ENCODE data around the gene EPB41. TPM values are rescaled to one million over a fixed set of nuclear protein-coding genes. Genes with fewer than 3 reads are reported as not detected.
A peak's percentile ranks its signal among the peaks of the same experiment; 100 is the strongest.

The EPB41 gene
- total and polyA plus RNA-seq, 9 donors = 11.2 to 56.4 (median 29.9) TPM

- TF ChIP-seq CTCF (IDR thresholded peaks at IDR 0.05) (no peak), POLR2A (IDR thresholded peaks at IDR 0.05) (no peak), EP300 (IDR thresholded peaks at IDR 0.05) (no peak)
- Histone ChIP-seq H3K9me3 (no peaks in the 10 kb centered on the region), H3K4me1 (ENCODE audit: insufficient read depth) (peaks cover 3% of the 10 kb centered on the region), H3K36me3 (no peaks in the 10 kb centered on the region), H3K27ac (no peak overlapping the region), H3K4me3 (no peak overlapping the region), H3K27me3 (no peaks in the 10 kb centered on the region)
- intact Hi-C loops (cut with DNase I) = loop anchor here in 1 of 4 donors (10.0 kb wide), 1 partner anchor 58 kb away; no protein-coding TSS in a partner anchor
- WGBS, 3 donors = 77 to 82% (median 80%) methylated on average over 7 of the region's 7 CpGs
- no peak for DNase-seq
Observed at GRCh38 chr1:29112705-29113412, 198.5 kb downstream of the EPB41 start.

GRCh38 chr1:29113413-29114117 lies 199.2 kb downstream of the EPB41 start:
- Histone ChIP-seq H3K27ac (no peak overlapping the region), H3K4me1 (ENCODE audit: insufficient read depth) (peaks cover 3% of the 10 kb centered on the region), H3K27me3 (no peaks in the 10 kb centered on the region), H3K4me3 (no peak overlapping the region), H3K36me3 (no peaks in the 10 kb centered on the region), H3K9me3 (no peaks in the 10 kb centered on the region)
- no peak for DNase-seq
- intact Hi-C loops (cut with DNase I) = loop anchor here in 1 of 4 donors (10.0 kb wide), 1 partner anchor 59 kb away; no protein-coding TSS in a partner anchor
- WGBS, 3 donors = 55 to 61% (median 59%) methylated on average over 6 of the region's 6 CpGs
- TF ChIP-seq CTCF (IDR thresholded peaks at IDR 0.05) (no peak), POLR2A (IDR thresholded peaks at IDR 0.05) (no peak), EP300 (IDR thresholded peaks at IDR 0.05) (no peak)

- WGBS, 3 donors = 91 to 98% (median 97%) methylated on average over 1 of the region's 1 CpG
- no peaks in the 10 kb centered on the region for H3K27me3 ChIP-seq
- no peak overlapping the region for H3K27ac ChIP-seq
- intact Hi-C loops (cut with DNase I) = loop anchor here in 1 of 4 donors (10.0 kb wide), 1 partner anchor 60 kb away; no protein-coding TSS in a partner anchor
- H3K9me3 ChIP-seq = no peaks in the 10 kb centered on the region
- H3K4me1 ChIP-seq (ENCODE audit: insufficient read depth) = peaks cover 3% of the 10 kb centered on the region
- H3K4me3 ChIP-seq = no peak overlapping the region
- H3K36me3 ChIP-seq = no peaks in the 10 kb centered on the region
- no peak for TF ChIP-seq POLR2A (IDR thresholded peaks at IDR 0.05)
- DNase-seq = no peak
Observed at GRCh38 chr1:29114654-29115053, 200.3 kb downstream of the EPB41 start.

- 44 to 61% (median 53%) methylated on average over 2 of the region's 2 CpGs for WGBS, 3 donors
- TF ChIP-seq EP300 (IDR thresholded peaks at IDR 0.05) (no peak), CTCF (IDR thresholded peaks at IDR 0.05) (peak; percentile 10 to 41 (median 16))
- H3K27ac ChIP-seq = peak overlapping the region; percentile 58 to 61
- H3K36me3 ChIP-seq = no peaks in the 10 kb centered on the region
- H3K9me3 ChIP-seq = no peaks in the 10 kb centered on the region
- peak in 1 of 5 donors; percentile 59 for DNase-seq
- peaks cover 11% of the 10 kb centered on the region for H3K4me1 ChIP-seq (ENCODE audit: insufficient read depth)
- H3K27me3 ChIP-seq = no peaks in the 10 kb centered on the region
- intact Hi-C loops (cut with DNase I) = loop anchor here in 1 of 4 donors (10.0 kb wide), 1 partner anchor 63 kb away; no protein-coding TSS in a partner anchor
- H3K4me3 ChIP-seq = no peak overlapping the region
Observed at GRCh38 chr1:29117381-29117780, 203.0 kb downstream of the EPB41 start.

Data from ovary (tissue), 9 donors.